ENCODE results near the gene SLC12A3.

SLC12A3 gene, protein sequence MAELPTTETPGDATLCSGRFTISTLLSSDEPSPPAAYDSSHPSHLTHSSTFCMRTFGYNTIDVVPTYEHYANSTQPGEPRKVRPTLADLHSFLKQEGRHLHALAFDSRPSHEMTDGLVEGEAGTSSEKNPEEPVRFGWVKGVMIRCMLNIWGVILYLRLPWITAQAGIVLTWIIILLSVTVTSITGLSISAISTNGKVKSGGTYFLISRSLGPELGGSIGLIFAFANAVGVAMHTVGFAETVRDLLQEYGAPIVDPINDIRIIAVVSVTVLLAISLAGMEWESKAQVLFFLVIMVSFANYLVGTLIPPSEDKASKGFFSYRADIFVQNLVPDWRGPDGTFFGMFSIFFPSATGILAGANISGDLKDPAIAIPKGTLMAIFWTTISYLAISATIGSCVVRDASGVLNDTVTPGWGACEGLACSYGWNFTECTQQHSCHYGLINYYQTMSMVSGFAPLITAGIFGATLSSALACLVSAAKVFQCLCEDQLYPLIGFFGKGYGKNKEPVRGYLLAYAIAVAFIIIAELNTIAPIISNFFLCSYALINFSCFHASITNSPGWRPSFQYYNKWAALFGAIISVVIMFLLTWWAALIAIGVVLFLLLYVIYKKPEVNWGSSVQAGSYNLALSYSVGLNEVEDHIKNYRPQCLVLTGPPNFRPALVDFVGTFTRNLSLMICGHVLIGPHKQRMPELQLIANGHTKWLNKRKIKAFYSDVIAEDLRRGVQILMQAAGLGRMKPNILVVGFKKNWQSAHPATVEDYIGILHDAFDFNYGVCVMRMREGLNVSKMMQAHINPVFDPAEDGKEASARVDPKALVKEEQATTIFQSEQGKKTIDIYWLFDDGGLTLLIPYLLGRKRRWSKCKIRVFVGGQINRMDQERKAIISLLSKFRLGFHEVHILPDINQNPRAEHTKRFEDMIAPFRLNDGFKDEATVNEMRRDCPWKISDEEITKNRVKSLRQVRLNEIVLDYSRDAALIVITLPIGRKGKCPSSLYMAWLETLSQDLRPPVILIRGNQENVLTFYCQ

DNA sequence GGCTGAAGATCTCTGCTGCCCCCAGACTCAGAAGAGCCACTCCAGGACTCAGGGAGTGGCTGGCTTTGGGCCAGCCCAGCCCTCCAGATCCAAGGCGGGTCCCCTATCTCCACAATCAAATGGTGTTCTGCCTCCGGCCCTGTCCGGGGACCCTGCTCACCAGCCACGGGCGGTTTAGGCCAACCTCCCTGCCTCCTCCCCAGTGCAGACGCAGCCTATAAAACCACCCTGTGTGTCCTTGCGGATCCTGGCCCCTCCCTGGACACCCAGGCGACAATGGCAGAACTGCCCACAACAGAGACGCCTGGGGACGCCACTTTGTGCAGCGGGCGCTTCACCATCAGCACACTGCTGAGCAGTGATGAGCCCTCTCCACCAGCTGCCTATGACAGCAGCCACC is at the start of gene SLC12A3:
Gene SLC12A3 (plus strand): TSS at position 248 of the 400 bp plus-strand sequence. CDS start 29 bp downstream, at position 277.
- no peak for DNase-seq (ENCODE audit: low read depth in 4 of 4, low spot score in 1 of 4)

DNA sequence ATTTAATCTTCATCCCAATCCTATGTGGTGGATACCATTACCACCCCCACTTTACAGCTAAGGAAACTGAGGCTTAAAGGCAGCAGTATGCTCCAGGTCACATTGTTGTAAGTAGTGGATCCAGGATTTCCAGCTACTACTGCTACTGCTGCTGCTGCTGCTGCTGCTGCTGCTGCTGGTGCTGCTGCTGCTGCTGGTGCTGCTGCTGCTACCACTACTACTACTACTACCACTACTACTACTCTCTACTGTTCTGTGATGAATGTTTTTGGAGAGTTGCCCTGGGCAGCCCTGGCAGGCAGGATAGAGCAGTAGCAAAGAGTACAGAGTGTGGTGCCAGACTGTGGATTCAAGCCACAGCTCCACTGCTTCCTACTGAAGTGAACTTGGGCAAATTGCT is 49.3 kb upstream of the SLC12A3 start:
- DNase-seq (ENCODE audit: low read depth in 4 of 4, low spot score in 1 of 4) = no peak

DNA sequence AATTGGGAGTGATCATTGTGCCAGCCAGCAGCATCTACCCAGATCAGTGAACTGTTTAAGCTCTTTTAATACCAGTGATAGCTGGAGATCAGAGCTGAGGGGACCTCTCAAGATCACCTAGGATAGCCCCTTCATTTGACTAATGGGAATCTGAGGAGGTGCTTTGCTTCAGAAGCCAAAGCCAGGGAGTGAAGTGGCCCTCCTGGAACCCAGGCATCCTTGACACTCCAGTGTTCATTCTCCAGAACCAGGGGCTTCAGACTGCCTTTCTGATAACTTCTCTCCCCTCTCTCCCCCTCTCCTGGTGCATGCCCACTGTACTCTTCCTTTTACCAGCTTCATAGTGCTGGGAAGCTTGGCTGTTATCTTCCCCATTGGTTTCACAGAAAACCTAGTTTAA is 48.0 kb upstream of the SLC12A3 start:
- DNase-seq (ENCODE audit: low read depth in 4 of 4, low spot score in 1 of 4) = no peak

DNA sequence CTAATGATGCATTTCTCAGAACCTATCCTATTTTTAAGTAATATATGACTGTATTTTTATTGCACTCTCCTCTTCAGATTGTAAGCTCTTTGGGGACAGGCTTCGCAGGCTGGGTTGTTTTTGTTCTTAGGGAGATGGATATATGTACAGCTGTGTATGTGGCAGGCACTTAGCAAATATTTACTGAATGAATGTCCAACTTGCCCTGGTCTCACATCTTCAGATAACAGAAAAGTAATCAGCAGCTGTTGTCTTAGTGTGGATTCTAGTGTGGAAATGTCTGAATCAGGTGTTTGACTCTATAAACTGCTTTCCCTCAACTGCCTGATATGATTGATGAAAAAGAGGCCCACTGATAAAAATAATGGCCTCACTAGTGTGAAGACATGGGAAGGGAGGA is 47.1 kb upstream of the SLC12A3 start:
- DNase-seq (ENCODE audit: low read depth in 4 of 4, low spot score in 1 of 4) = no peak

DNA sequence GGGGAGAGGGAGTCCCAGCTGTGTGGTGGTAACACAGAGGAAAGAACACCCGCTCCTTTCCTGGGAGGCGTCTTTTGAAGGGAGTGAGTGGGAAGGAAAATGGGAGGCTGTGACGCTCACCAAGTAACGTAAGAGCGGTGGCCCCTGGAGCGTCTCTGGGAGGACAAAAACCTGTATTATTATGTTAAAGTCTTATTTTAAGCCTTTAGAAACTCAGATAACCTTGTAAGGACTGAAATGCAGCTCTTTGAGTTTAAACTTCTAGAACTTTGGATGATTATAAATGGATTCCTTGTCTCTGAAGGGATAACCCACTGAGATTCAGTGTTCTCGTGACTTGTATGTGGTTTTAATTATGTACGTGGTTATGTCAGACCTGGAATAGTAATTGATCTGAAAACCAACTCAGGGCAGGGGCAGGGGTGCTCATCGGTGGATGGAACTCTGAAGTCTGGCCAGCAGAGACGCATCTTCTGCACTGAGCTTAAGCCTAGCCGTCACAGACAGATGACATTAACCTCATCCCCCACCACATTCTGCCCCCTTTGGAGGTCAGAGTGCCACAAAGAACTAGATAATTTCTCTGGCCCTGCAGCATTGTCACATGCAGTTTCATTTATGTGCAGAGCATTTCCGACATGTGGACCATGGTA is 41.8 kb upstream of the SLC12A3 start:
- DNase-seq (ENCODE audit: low read depth in 4 of 4, low spot score in 1 of 4) = no peak

DNA sequence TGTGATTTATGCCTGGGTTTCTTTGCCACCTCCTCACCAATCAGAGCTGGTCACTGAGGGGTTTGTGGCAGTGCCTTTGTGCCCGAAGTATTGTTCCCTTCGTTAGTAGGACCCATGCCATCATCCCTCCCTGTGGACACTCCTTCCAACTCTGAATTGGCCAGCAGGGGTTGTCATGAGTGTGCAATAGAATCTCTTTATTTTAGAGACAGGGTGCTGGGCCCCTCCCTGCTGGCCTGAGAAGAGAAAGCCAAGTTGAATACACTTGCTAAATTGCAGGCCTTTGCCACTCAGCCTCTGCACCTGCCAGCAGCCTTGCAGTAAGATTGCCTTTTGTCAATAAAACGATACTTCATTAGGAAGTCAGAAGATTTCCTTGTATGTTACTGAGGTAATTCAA is 40.7 kb upstream of the SLC12A3 start:
- no peak for DNase-seq (ENCODE audit: low read depth in 4 of 4, low spot score in 1 of 4)

DNA sequence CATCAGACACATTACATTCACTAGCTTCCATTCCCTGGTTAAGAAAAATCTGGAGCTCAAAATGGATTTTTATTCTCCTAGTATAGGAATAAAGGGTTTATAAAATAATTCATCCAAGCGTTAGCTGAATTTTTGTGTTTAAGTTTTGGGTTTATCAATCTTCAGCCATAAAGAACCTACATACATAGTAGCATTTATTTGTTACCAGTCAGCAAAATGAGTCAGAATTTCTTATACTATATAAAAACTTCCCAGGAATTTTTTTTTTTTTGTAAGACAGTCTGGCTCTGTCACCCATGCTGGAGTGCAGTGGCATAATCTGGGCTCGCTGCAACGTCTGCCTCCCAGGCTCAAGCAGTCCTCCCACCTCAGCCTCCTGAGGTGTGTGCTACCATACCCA is 40.2 kb upstream of the SLC12A3 start:
- no peak for DNase-seq (ENCODE audit: low read depth in 4 of 4, low spot score in 1 of 4)

DNA sequence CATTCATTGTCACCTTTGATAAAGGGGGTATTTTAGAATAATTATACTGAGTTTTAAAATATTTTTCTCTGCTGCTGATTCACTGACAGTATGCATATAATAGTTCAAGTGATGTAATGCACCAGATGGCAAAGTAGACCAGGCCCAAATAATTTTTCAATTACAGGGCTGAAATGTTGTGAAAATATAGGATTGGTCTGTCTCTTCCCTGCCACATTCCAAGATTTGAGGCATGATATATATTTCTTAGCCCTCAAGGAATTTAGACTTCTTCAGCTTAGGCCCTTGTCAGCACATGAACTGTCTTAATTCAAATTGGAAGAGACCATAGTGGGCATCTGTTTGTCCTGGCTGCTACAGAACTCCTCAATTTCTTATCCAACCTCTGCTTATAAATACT is 39.2 kb upstream of the SLC12A3 start:
- DNase-seq (ENCODE audit: low read depth in 4 of 4, low spot score in 1 of 4) = no peak

DNA sequence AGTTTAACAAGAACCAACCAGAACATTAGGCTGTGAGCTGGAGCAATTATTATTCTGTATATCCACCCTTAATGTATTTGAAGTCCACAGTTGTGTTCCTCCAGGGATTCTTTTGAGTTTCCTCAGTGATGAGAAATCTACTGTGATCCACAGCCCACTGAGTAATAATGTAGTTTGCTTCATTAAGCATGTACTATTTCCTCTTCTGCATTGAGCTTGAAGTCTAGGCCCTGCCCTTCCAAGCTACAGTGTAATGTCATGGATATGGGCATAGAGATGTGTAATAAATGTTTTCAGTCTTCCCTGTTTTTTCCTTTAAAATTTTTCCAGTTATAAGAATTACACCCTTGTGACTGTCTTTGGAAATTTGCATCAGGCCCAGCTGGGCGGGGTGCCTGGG is 36.4 kb upstream of the SLC12A3 start:
- no peak for DNase-seq (ENCODE audit: low read depth in 4 of 4, low spot score in 1 of 4)

DNA sequence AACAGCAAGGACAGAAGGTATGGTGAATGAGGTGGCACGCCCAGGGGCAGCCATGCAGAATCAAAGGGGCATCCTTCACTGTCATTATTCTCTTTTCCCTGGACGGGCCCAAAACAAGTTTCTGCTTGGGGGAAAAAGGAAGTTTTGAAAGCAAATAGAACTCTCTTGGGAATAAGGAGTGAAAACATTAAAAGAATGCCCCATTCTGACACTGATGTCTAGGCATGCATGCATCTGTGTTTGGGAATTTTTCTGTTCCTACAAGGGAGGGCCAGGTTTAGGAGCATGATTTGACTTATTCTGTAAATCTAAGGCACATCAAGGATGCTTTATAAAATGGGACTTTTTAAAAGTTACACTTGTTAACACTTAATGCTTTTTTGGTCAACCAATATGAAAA is 34.3 kb upstream of the SLC12A3 start:
- DNase-seq (ENCODE audit: low read depth in 4 of 4, low spot score in 1 of 4) = no peak

DNA sequence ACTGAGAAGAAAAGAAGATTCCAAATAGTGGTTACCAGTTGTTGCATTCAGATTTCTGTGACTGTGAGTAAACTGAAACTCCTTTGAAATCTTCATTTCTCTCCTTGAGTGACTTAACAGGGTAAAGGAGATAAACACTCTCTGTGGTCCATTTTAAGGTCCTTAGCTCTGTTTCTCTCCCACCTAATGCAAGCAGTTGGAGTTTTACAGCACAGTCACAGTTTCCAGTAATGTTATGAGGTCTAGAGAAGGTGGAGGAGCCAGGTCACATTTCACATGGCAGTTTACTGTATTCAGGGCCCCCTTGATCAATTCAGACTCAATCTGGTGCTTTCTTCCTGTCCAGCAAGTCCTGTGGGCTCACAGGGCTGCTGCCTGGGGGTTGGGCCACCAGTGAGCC is 32.2 kb upstream of the SLC12A3 start:
- DNase-seq (ENCODE audit: low read depth in 4 of 4, low spot score in 1 of 4) = no peak

DNA sequence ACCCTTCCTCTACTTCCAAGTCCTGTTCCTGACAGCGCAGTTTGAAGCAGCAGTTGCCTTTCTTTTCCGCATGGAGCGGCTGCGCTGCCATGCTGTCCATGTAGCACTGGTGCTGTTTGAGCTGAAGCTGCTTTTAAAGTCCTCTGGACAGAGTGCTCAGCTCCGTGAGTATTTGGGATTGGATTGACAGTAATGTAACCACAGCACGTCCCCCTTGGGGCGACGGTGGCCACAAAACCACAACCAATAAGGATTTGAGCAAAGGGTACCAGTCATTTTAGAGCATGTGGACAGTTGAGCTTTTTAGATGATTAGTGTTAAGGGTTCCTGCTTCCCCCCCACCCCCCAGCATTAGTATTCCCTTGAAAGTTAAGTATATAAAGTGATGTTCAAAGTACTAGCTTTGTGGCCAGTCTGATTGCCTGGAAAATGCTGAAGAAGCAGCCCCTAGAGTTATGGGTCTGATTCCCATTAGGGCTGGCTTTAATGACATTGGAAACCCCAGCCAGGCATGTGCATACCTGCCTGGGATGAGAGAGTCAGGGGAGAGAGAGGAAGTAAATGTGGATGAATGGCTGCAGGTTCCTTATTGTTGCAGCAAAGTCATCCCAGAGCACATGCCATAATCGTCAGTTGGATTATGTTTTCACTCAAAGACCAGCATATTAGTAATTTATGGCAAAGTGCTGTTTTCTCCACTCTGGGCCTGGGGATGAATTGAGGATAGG is 31.6 kb upstream of the SLC12A3 start:
- DNase-seq (ENCODE audit: low read depth in 4 of 4, low spot score in 1 of 4) = no peak

DNA sequence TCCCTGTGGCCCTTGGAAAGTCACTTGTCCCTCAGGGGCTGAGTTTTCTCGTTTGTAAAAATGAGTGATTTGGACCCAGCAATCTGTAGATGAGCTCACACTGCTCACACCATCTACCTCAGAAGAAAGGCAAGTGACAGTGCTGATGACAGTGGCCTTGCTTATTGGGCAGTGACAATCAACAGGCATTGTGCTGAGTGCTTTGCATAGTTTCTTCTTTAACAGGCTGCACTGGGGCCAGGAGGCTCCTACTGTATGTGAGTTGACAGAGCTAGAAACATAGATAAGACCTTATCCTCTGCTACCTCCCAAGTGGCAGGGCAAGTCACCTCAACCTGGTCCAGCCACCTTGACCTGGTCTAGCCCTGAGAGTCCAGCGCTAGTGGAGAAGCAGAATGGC is 29.7 kb upstream of the SLC12A3 start:
- no peak for DNase-seq (ENCODE audit: low read depth in 4 of 4, low spot score in 1 of 4)

DNA sequence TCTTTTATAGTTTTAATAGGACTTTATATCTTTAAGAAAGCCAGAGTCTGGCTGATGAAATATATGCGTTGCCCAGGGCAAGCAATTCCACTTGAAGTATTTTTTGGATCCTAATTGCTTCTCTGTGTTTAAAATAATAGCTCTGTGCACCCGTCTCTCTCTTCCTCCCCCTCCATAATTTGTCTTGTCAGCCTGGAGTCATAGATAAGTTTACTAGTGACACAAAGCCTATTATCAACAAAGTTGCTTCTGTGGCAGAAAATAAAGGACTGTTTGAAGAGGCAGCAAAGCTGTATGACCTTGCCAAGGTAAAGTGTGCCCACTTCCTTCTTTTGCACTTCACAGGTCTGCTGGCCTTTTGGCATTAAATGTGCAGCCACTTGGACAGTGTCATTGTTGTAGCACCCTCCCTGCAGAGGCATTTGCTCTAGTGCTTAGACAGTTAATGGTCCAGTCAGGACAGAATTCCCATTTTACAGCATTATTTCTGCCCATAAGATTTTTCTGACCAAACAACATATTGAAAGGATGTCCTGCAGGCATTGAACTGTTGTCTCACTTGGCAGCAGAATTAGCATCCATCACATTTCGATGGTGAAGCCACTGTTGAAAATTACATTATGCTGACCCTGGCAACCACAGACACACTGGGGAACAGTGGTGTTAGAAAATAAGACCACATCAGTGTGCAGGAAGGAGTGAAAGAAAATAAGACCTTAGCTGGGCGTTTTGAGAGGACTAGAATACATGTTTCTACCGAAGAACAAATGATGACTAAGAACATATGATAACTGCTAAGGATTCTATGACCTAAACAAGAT is 28.4 kb upstream of the SLC12A3 start:
- no peak for DNase-seq (ENCODE audit: low read depth in 4 of 4, low spot score in 1 of 4)

DNA sequence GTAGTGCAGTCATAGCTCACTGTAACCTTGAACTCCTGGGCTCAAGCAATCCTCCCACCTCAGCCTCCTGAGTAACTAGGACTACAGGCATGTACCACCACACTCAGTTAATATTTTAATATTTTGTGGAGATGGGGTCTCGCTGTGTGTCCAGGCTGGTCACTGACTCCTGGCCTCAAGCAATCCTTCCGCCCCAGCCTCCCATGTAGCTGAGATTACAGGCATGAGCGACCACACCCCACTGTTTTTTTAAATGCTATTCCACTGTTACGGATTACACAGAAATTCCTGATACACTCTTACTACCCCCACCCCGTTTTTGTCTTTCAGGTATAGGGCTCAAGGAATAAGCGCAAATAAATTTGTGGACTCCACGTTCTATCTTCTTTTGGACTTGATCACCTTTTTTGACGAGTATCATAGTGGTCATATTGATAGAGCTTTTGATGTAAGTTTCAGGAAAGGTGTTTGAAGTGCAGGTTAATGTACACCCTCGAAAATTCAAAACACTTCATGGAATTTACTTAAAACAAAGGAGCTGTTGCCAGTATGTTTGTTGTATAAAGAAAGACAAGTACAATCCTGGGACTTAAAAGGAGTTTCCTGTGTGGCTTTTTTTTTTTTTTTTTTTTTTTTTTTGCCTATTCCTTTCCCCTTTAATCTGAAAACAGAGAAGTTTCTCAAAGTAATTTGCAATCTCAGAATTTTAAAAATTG is 26.2 kb upstream of the SLC12A3 start:
- DNase-seq (ENCODE audit: low read depth in 4 of 4, low spot score in 1 of 4) = no peak

DNA sequence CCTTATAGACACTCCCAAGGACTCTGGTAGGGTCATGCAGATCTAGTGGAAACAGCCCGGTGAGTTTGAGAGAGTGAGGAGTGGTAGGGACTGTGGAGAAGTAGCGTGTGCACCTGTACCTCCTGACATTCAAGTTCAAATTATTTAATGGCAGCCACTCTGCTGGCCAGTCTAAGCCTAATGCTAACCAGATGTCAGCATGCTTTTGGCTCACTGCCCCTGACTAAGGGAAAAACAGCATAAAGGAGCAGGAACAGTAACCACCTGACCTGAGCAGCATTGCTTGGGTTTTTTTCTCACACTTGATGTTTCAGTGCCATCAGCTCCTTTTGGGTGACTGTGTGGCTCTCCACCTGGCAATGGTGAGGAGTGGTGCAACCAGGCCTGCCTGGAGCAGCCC is 23.8 kb upstream of the SLC12A3 start:
- no peak for DNase-seq (ENCODE audit: low read depth in 4 of 4, low spot score in 1 of 4)

DNA sequence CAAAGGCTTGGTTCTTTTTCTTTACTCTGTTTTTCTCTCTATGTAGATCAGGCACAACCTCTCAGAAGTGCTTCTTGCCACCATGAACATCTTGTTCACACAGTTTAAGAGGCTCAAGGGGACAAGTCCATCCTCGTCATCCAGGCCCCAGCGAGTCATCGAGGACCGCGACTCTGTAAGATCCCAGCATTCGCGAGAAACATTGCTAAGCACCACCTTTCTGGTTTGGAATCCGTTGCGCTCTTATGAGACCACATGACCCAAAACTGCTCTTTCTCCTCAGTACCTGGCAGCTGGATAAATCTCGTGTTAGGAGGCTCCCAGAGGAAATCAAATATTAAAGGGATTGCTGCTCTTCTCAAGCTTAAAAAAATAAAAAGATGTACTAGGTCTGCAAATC is 23.3 kb upstream of the SLC12A3 start:
- DNase-seq (ENCODE audit: low read depth in 4 of 4, low spot score in 1 of 4) = no peak

DNA sequence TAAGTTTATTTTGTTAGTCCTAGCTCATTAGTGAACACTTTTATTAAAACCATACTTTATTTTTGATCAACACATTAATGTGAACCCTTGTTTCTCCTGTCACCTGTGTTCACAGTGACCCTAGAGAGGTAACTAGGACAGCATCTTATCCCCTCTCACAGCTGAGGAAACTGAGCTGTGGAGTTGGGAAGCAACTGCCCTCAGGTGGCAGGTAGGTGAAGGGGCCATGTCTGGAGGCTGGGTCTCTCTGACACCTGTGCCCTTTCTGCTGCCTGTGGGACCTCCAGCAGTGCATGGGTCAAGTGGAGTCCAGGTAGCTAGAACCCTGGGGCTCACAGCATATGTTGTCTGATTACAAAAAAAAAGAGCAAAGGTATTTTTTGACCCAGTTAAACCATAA is 22.9 kb upstream of the SLC12A3 start:
- no peak for DNase-seq (ENCODE audit: low read depth in 4 of 4, low spot score in 1 of 4)

DNA sequence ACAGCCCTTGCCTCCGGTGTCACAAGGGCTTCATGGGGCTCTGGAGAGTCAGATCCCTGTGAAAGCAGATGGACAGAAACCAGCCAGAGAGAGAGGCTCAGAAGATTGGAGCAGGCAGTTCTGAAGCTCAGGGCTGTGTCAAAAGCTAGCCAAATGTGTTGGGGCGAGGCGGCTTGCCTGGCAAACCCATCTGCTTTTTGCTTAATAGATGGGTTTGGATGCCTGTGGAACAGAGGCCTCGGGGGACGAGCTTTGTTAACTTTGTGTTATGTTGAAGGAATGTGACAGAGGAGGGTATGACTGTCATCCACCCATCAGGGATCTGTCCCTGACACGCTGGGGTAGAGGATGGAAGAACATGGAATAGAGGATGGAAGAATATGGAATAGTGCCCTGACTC is 21.0 kb upstream of the SLC12A3 start:
- DNase-seq (ENCODE audit: low read depth in 4 of 4, low spot score in 1 of 4) = no peak

Data from stimulated activated CD4-positive, alpha-beta T cell treated with anti-CD3 and anti-CD28 coated beads, Interleukin-1b, Interleukin-23, amount 100 ng/mL, for 24 hours (primary cell).